Activated CD8-positive, alpha-beta T cell treated with anti-CD3 and anti-CD28 coated beads, Interleukin-2, amount 10 ng/mL, durations not matched to agents 7 days and 5 days (primary cell): Measurements from ENCODE around the gene CAMK2G. TPM values are rescaled to one million over a fixed set of nuclear protein-coding genes. Genes with fewer than 3 reads are reported as not detected.

ENCODE experiments used
- ATAC-seq: fragments of 150-1000 bp; cut with Tn5 transposase; one replicate; pipeline ENCODE4 v1.10.0; 2021; ENCODE audit warnings: moderate library complexity
- CTCF ChIA-PET: fragments of 350-600 bp; sonication (Branson Sonifier 250); formaldehyde crosslinking; loops from one replicate; lab custom pipeline; 2021; ENCODE audit warnings: antibody characterized with exemption; lab: Charles Lee
- POLR2A ChIA-PET: fragments of 350-600 bp; sonication (Branson Sonifier 250); formaldehyde crosslinking; loops from one replicate; lab custom pipeline; 2021; ENCODE audit warnings: antibody characterized with exemption; lab: Charles Lee
- DNase-seq: peaks from one replicate; pipeline ENCODE4 v3.0.0-alpha.2; 2020
- H3K27ac Mint-ChIP-seq: one replicate; pipeline ENCODE4 v1.8.0; 2021; ENCODE audit warnings: mild to moderate bottlenecking, mixed read lengths
- H3K27me3 Mint-ChIP-seq: one replicate; pipeline ENCODE4 v1.8.0; 2021; ENCODE audit warnings: low read depth, mixed read lengths
- H3K36me3 Mint-ChIP-seq: one replicate; pipeline ENCODE4 v1.8.0; 2021; ENCODE audit warnings: low read depth, mixed read lengths
- H3K4me1 Mint-ChIP-seq: one replicate; pipeline ENCODE4 v1.8.0; 2021; ENCODE audit warnings: low read depth, mixed read lengths
- H3K4me3 Mint-ChIP-seq: one replicate; pipeline ENCODE4 v1.8.0; 2021; ENCODE audit warnings: mild to moderate bottlenecking, mixed read lengths
- H3K9me3 Mint-ChIP-seq: one replicate; pipeline ENCODE4 v1.8.0; 2022; ENCODE audit warnings: mixed read lengths; ENCODE audit not compliant: insufficient read depth
- total RNA-seq, 2 experiments: library from RNA; stranded (reverse); gene quantifications; one replicate each; pipeline ENCODE4 v1.2.3, GENCODE V29; 2021

Gene CAMK2G
- total RNA-seq, 2 experiments from 2014 or later: 43.2 to 48.4 TPM

DNA sequence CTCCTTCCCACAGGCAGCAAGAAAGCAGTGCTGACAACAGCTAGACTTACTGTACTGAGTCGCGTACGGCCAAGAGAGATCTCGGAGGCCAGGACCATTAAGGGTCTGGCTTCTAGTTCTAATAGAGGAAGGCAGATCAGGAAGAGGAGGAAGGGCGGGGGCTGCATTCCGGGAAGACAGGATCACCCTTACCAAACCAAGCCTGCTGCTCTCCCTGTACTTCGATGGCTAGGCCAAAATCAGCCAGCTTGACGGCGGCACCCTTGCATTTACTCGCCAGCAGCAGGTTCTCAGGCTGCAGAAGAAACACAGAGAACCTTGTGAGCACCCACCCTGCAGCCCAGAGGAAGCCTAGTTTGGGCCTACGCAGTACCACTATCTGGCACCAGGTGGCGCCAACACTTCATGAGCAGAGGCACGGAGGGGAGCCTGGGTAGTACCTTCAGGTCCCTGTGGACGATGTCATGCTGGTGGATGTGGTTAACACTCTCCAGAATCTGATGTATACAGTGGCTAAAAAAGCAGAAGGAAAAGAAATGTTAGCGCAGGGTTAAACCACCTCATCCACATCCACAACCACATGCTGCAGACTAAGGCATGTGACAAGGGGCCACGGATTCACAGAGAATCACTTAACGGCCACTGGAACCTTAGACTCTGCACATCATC is 25.4 kb downstream of the CAMK2G start:
- H3K27me3 Mint-ChIP-seq: no peaks in the 10 kb centered on the region
- peak overlapping the region; percentile 55 for H3K27ac Mint-ChIP-seq
- POLR2A ChIA-PET: interaction anchor here (0.6 to 1.2 kb wide), 7 partner anchors 10 to 104 kb away, joined by 3 to 14 read pairs (median 4); no protein-coding TSS in a partner anchor
- H3K36me3 Mint-ChIP-seq: peaks cover 68% of the 10 kb centered on the region
- ATAC-seq: peak; percentile 99
- CTCF ChIA-PET: interaction anchor here (0.6 to 11.8 kb wide), 23 partner anchors 9 to 365 kb away, joined by 3 to 431 read pairs (median 5); partner anchors contain the start of gene CAMK2G
- peaks cover 24% of the 10 kb centered on the region for H3K4me1 Mint-ChIP-seq
- peak; percentile 96 for DNase-seq
- H3K9me3 Mint-ChIP-seq: no peaks in the 10 kb centered on the region
- peak overlapping the region; percentile 22 for H3K4me3 Mint-ChIP-seq

DNA sequence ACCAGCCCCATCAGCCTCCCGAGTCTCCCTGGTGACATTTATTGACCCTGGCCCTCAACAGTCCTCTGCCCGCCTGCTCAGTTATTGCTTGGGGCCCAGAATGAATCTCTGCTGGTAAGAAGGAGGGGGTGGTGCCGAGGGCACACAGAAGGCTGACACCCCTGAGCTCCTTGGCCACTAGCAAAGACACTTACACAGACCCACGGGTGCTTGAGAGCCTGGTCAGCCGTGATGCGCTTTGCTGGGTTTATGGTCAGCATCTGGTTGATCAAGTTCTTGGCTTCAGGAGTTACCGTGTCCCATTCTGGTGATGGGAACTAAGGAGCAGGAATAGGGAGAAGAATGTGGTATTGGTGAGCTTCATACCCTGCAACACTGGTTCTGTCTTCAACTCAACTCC is 27.3 kb downstream of the CAMK2G start:
- Mint-ChIP-seq H3K9me3 (no peaks in the 10 kb centered on the region), H3K36me3 (peaks cover 66% of the 10 kb centered on the region), H3K4me1 (peaks cover 24% of the 10 kb centered on the region), H3K27ac (no peak overlapping the region), H3K27me3 (no peaks in the 10 kb centered on the region), H3K4me3 (no peak overlapping the region)
- POLR2A ChIA-PET: interaction anchor here (0.9 to 1.0 kb wide), 2 partner anchors 25 to 32 kb away, joined by 3 read pairs; no protein-coding TSS in a partner anchor
- no peak for DNase-seq
- CTCF ChIA-PET: interaction anchor here (1.2 to 11.8 kb wide), 5 partner anchors 20 to 93 kb away, joined by 3 to 431 read pairs (median 3); partner anchors contain the start of genes CAMK2G and PLAU
- ATAC-seq: no peak

DNA sequence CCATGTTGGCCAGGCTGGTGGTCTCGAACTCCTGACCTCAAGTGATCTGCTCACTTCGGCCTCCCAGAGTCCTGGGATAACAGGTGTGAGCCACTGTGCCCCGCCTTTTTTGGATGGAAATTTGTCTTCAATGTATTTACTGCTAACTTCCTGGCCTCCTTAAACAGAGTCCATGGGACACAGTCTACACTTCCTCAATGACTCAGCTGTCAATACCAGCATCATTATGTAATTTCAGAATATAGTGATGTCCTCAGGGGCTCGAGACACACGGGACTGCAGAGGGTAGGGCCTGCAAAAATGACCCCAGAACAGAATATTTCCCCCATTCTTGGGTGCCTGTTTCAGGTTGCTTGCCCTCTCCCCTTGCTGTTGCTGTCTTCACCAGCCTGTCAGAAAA is 31.1 kb downstream of the CAMK2G start:
- Mint-ChIP-seq H3K27me3 (no peaks in the 10 kb centered on the region), H3K9me3 (no peaks in the 10 kb centered on the region), H3K4me1 (no peaks in the 10 kb centered on the region), H3K36me3 (peaks cover 59% of the 10 kb centered on the region), H3K4me3 (no peak overlapping the region), H3K27ac (no peak overlapping the region)
- ChIA-PET POLR2A (no interaction called here), CTCF (interaction anchor here (11.8 kb wide), 1 partner anchor 34 kb away, joined by 431 read pairs; the partner anchor contains the start of gene CAMK2G)
- ATAC-seq (no peak), DNase-seq (no peak)

DNA sequence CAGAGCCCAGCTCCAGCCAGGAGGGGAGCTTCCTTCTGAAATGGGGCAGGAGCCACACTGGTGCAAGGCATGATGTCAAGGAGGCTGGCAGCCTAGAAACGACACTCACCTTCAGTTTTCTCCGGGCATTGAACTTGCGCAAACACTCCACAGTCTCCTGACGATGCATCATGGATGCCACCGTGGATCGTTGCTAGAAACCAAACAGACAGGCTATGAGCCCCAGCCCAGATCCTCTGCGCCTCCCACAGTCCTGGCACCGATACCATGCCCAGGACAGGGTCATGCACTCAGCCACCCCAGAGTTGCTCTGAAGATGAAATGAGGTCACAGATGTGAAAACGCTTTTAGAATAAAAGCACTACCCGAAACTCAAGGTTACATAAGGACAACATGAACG is 32.0 kb downstream of the CAMK2G start:
- peaks cover 53% of the 10 kb centered on the region for H3K36me3 Mint-ChIP-seq
- H3K27me3 Mint-ChIP-seq: no peaks in the 10 kb centered on the region
- no peaks in the 10 kb centered on the region for H3K9me3 Mint-ChIP-seq
- CTCF ChIA-PET: interaction anchor here (1.1 to 11.8 kb wide), 2 partner anchors 35 to 37 kb away, joined by 3 to 431 read pairs; partner anchors contain the start of gene CAMK2G
- no peak for ATAC-seq
- no peak overlapping the region for H3K27ac Mint-ChIP-seq
- H3K4me3 Mint-ChIP-seq: no peak overlapping the region
- DNase-seq: no peak
- POLR2A ChIA-PET: no interaction called here
- H3K4me1 Mint-ChIP-seq: no peaks in the 10 kb centered on the region

DNA sequence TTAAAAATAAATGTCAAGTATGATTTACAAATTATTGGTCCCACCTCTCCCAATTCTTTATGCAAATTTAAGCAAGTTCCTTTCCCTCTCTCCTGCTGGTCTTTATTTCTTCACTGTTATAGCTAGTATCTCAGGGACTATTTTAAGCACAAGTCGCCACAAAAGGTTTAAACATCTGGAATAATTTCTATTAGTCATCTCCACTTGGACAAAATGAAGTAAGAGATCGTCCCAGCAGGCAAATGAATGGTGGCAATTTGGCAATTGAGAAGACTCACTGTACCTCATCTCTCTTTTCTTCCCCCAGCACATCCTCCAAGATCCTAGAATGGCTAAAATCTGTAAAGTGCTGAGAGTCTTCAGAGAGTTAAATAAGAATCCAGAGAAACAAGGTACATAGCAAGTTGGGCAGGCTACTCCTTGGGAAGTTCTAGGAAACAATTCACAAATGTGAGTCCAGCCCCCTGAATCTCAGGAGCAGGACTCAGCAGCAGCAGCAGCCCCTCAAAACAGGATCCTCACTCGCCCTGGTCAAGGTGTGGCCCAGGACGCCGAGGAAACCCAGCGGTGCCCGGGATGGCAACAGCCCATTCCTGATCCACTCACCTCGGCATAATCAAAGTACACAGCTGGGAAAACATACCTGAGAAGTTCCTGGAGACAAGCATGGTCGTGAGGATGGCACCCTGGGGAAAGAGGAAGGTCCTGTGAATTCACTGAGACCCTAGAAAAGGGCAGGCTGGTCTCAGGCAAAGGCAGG is 32.6 kb downstream of the CAMK2G start:
- Mint-ChIP-seq H3K4me1 (no peaks in the 10 kb centered on the region), H3K27me3 (no peaks in the 10 kb centered on the region), H3K27ac (no peak overlapping the region), H3K9me3 (no peaks in the 10 kb centered on the region), H3K36me3 (peaks cover 51% of the 10 kb centered on the region), H3K4me3 (no peak overlapping the region)
- DNase-seq: no peak
- ChIA-PET CTCF (interaction anchor here (1.1 kb wide), 1 partner anchor 38 kb away, joined by 3 read pairs; no protein-coding TSS in a partner anchor), POLR2A (no interaction called here)
- ATAC-seq: no peak

DNA sequence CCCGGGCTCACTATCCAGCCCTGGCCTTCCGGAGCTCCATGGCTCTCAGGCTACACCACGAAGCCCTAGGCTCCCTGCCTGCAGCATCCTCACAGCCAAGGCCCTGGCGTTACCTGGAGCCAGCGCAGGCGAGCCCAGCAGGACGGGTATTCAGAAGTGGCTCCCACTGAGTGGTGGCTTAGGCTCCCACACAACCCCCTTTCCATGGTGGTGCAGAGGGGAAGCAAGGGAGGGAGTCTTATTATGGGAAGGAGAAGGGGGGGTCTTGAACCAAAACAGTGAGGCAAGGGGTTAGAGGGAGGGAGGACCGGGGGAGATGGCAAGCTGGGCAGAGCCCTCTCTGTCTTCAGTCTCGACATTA is 33.3 kb downstream of the CAMK2G start:
- ATAC-seq (no peak), DNase-seq (no peak)
- POLR2A ChIA-PET: no interaction called here
- Mint-ChIP-seq H3K4me3 (no peak overlapping the region), H3K36me3 (peaks cover 48% of the 10 kb centered on the region), H3K27ac (no peak overlapping the region), H3K27me3 (no peaks in the 10 kb centered on the region), H3K4me1 (no peaks in the 10 kb centered on the region), H3K9me3 (no peaks in the 10 kb centered on the region)
- CTCF ChIA-PET: interaction anchor here (1.1 kb wide), 2 partner anchors 38 to 39 kb away, joined by 3 to 4 read pairs; no protein-coding TSS in a partner anchor

DNA sequence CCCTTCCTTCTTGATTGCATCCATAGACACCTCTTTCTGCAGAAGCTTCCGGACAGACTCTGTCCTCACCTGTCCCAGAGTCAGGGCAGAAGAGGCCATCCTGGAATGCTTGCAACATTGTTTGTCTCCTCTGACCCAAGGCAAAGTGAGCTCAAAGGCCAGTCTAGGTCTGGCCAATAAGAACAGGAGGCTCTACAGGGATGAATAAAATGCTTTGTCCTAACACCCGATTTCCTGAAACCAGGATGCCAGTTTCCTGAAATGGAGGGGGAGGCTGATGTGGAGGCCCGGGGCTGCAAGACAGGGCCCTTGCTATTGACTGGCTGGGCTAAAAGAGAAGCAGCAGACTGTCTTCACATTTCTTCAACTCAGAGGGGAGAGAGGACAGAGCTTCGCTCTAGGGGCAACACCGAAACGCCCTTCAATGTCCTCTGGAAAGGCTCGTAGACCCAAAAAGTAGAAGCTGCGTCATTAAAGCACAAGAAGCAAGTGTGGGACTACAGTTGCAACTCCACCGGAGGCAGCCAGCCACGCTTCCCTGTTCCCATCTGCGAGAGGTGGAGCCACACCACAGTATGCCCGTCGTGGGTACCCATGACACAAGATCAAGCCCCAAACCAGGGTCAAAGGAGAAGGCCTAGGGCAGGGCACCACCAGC is 33.8 kb downstream of the CAMK2G start:
- DNase-seq: no peak
- ATAC-seq: no peak
- CTCF ChIA-PET: interaction anchor here (1.1 kb wide), 1 partner anchor 38 kb away, joined by 4 read pairs; no protein-coding TSS in a partner anchor
- no peaks in the 10 kb centered on the region for H3K4me1 Mint-ChIP-seq
- no peak overlapping the region for H3K27ac Mint-ChIP-seq
- H3K9me3 Mint-ChIP-seq: no peaks in the 10 kb centered on the region
- no peaks in the 10 kb centered on the region for H3K27me3 Mint-ChIP-seq
- POLR2A ChIA-PET: no interaction called here
- peaks cover 44% of the 10 kb centered on the region for H3K36me3 Mint-ChIP-seq
- H3K4me3 Mint-ChIP-seq: no peak overlapping the region

DNA sequence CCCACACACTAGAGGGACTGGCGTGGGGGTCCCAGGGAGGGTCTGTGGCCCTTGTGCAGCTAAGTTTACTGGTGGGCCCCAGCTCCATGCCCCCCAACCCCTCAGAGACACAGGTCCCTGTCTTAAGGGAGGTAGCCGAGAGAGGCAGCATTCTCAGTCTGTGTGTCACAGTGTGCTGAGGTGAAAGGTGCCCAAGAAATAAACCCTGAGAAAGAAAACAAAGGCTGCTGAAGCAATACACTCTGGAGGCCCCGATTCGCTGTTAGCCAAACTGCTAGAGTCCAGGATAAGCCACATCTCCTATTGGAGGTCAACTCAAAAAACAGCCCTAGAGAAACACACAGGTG is 34.3 kb downstream of the CAMK2G start:
- ChIA-PET CTCF (interaction anchor here (1.1 to 2.0 kb wide), 2 partner anchors 10 to 39 kb away, joined by 4 read pairs; no protein-coding TSS in a partner anchor), POLR2A (no interaction called here)
- ATAC-seq: no peak

DNA sequence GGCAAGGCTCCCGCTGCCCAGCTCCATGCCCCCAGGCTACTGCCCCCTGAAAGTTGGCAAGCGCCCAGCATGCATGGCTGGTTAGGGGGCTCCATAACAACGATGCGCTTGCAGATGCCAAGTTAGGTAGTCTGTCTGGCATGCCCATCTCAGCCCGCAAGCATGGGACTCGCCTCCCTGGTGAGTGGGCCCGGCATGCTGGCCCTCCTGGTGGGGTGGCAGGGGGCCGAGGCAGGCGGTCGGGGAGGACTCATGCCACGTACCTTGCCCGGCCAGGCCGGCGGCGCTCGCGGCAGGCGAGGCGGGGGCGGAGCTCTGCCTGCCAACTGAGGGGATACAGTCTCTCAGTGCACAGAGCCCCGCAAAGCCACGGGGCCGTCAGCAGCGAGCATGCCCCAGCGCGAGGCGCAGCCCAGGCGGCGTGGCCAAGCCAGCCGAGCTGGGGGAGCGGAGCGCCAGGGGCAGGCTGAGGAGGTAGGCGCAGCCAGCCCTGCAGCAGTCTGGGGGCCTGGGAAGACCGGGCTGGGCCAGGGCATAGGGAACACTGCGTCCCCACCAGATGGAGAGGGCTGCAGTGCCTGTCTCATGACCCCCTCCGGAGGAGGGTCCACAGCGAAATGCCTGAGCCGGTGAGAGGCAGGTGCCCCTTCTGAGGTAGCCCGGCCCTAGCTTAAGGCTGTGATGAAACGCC is 34.9 kb downstream of the CAMK2G start:
- ChIA-PET POLR2A (no interaction called here), CTCF (interaction anchor here (0.6 to 2.0 kb wide), 3 partner anchors 10 to 100 kb away, joined by 3 to 8 read pairs (median 4); no protein-coding TSS in a partner anchor)
- no peak overlapping the region for H3K27ac Mint-ChIP-seq
- no peak overlapping the region for H3K4me3 Mint-ChIP-seq
- H3K4me1 Mint-ChIP-seq: no peaks in the 10 kb centered on the region
- H3K9me3 Mint-ChIP-seq: no peaks in the 10 kb centered on the region
- peaks cover 42% of the 10 kb centered on the region for H3K36me3 Mint-ChIP-seq
- ATAC-seq (no peak), DNase-seq (no peak)
- H3K27me3 Mint-ChIP-seq: no peaks in the 10 kb centered on the region

More for the DNA sequence above, 34.3 kb downstream of the CAMK2G start:
- Mint-ChIP-seq H3K9me3 (no peaks in the 10 kb centered on the region), H3K36me3 (peaks cover 42% of the 10 kb centered on the region), H3K4me3 (no peak overlapping the region), H3K4me1 (no peaks in the 10 kb centered on the region), H3K27me3 (no peaks in the 10 kb centered on the region), H3K27ac (no peak overlapping the region)
- no peak for DNase-seq

DNA sequence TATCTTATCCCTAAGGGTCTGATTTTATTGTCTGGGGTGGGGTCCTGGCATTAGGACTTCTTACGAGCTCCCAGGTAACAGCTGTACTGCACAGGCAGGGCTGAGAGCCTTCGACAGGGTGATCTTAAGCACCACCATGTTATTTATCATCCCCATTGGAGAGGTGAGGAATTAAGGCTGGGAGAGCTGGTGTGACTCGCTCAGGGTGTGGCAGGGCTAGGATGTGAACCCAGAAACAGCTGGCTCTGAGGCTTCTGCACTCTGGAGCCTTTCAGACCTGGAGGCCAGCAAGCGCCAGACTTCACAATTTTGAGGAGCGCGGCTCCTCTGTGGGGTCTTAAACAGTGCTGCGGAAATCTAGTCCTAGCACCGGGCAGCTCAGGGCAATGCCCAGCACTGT is 35.5 kb downstream of the CAMK2G start:
- CTCF ChIA-PET: interaction anchor here (0.6 to 2.0 kb wide), 4 partner anchors 11 to 101 kb away, joined by 3 to 8 read pairs (median 4); no protein-coding TSS in a partner anchor
- DNase-seq (no peak), ATAC-seq (no peak)
- Mint-ChIP-seq H3K27me3 (no peaks in the 10 kb centered on the region), H3K4me3 (no peak overlapping the region), H3K36me3 (peaks cover 45% of the 10 kb centered on the region), H3K9me3 (no peaks in the 10 kb centered on the region), H3K27ac (no peak overlapping the region), H3K4me1 (no peaks in the 10 kb centered on the region)
- POLR2A ChIA-PET: no interaction called here
